Measurements from ENCODE around the gene USP6NL. TPM values are rescaled to one million over a fixed set of nuclear protein-coding genes. Genes with fewer than 3 reads are reported as not detected.

The USP6NL gene
- total and polyA plus RNA-seq, 2 of the 8 experiments (the other 6 are each of a cell fraction or from before 2014, with no cell fraction given), result 10.9 to 28.8 TPM

DNA sequence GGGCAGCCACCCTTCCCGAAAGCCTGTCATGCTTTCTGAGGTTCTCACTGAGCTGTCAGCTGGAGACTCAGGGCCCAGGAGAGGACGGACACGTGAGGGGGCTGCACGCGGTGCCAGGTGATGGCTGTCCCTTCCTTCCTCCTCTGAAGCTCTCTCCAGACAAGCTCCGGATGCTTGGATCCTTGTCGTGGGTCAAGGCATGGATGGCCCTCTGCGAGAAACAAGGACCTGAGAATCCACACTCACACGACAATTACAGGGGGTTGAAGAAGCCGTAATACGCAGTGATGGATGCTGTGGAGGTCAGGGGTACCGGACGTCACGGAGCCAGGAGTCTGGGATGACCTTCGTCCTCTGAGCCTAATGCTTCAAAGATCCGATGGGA lies 170.3 kb downstream of the USP6NL start:
- 0 out of 7 replicates have a peak, but pooled peaks cover 0 to 2% (median 0%) of the 10 kb centered on the region in 4 experiments for H3K27me3 ChIP-seq (replicated peaks in 1 of 4; ENCODE audit: control insufficient read depth in 3 of 4, extremely low read depth in 1 of 4, insufficient read depth in 3 of 4, low read length in 3 of 4)
- no peak overlapping the region for H4K91ac ChIP-seq (replicated peaks; ENCODE audit: insufficient read length, low read length)
- H2BK120ac ChIP-seq (replicated peaks; ENCODE audit: low read depth, low read length), result no peak overlapping the region
- peak overlapping the region; percentile 48; the same call in 1 of the 2 replicates for H2BK20ac ChIP-seq (ENCODE audit: low read length)
- H3K27ac ChIP-seq (ENCODE audit: low read depth, low read length), result no peak overlapping the region
- no peak overlapping the region for H3K9ac ChIP-seq (replicated peaks in 1 of 4; ENCODE audit: extremely low read depth in 1 of 4, low read depth in 3 of 4, low read length in 3 of 4)
- no peak overlapping the region for H3K14ac ChIP-seq (ENCODE audit: insufficient read length)
- ChIA-PET POLR2A (ENCODE audit: partially characterized antibody) (interaction anchor here (1.0 kb wide), 1 partner anchor 9 kb away, joined by 3 read pairs; no protein-coding TSS in a partner anchor), CTCF (ENCODE audit: partially characterized antibody) (interaction anchor here (1.0 to 3.8 kb wide), 4 partner anchors 11 to 317 kb away, joined by 3 to 22 read pairs (median 4); no protein-coding TSS in a partner anchor)
- no peak overlapping the region for H2BK12ac ChIP-seq (ENCODE audit: low read depth, low read length)
- H3K23me2 ChIP-seq (ENCODE audit: low read depth, low read length), result peaks cover 2% of the 10 kb centered on the region; the same call in 1 of the 2 replicates
- H3K36me3 ChIP-seq (ENCODE audit: control insufficient read depth in 2 of 4, insufficient read depth in 4 of 4, low read length in 3 of 4), result no peaks in the 10 kb centered on the region
- H3K56ac ChIP-seq (replicated peaks; ENCODE audit: insufficient read length, low read depth, low read length), result no peak overlapping the region
- H4K8ac ChIP-seq (ENCODE audit: extremely low read depth, insufficient read depth, low read length), result no peak overlapping the region
- TF ChIP-seq RBBP5 (IDR thresholded peaks at IDR 0.05; ENCODE audit: borderline replicate concordance, low read depth, low read length) (no peak), EZH2 (IDR thresholded peaks at IDR 0.05; ENCODE audit: low read depth, low read length, severe bottlenecking) (no peak), CBX5 (IDR thresholded peaks at IDR 0.05; ENCODE audit: low read depth, low read length) (no peak), TAF1 (IDR thresholded peaks at IDR 0.05; ENCODE audit: low read depth, low read length) (no peak), KDM5A (IDR thresholded peaks at IDR 0.05; ENCODE audit: low read length) (no peak), JUN (IDR thresholded peaks at IDR 0.05; ENCODE audit: low read depth, low read length) (no peak), TCF12 (IDR thresholded peaks at IDR 0.05; ENCODE audit: low read depth, low read length) (no peak), POU5F1 (IDR thresholded peaks at IDR 0.05; ENCODE audit: low read depth, low read length) (no peak), SIX5 (IDR thresholded peaks at IDR 0.05; ENCODE audit: low read depth, low read length) (no peak), NANOG (IDR thresholded peaks at IDR 0.05; ENCODE audit: insufficient read depth, low read depth, low read length, poor library complexity, severe bottlenecking) (no peak), YY1 (IDR thresholded peaks at IDR 0.05; ENCODE audit: low read depth, low read length) (no peak)
- TF ChIP-seq, protein P1, sequence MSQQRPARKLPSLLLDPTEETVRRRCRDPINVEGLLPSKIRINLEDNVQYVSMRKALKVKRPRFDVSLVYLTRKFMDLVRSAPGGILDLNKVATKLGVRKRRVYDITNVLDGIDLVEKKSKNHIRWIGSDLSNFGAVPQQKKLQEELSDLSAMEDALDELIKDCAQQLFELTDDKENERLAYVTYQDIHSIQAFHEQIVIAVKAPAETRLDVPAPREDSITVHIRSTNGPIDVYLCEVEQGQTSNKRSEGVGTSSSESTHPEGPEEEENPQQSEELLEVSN (IDR thresholded peaks at IDR 0.05), result no peak
- no peak for FAIRE-seq
- H2AFZ ChIP-seq (ENCODE audit: low read length), result no peak overlapping the region
- H3K4me2 ChIP-seq (ENCODE audit: insufficient read depth in 1 of 2, low read depth in 2 of 2, low read length in 2 of 2), result no peak overlapping the region
- H3K4ac ChIP-seq (replicated peaks; ENCODE audit: insufficient read length, low read depth, low read length), result no peak overlapping the region
- no peaks in the 10 kb centered on the region for H3K9me3 ChIP-seq (ENCODE audit: insufficient read depth in 2 of 2, low read depth in 1 of 2, low read length in 1 of 2)
- H3K4me3 ChIP-seq (ENCODE audit: extremely low read depth in 1 of 4, insufficient read depth in 2 of 4, low read depth in 3 of 4, low read length in 4 of 4), result no peak overlapping the region
- no peaks in the 10 kb centered on the region for H3K79me1 ChIP-seq (ENCODE audit: low read depth, low read length)
- WGBS, 2 experiments (ENCODE audit: extremely low coverage in 1 of 2, insufficient coverage in 1 of 2, insufficient read length in 1 of 2, insufficient replicate concordance in 2 of 2, low coverage in 1 of 2, low lambda C conversion rate in 2 of 2, missing lambda C conversion rate in 1 of 2), result 85% methylated on average over 16 of the region's 16 CpGs; no CpG with 5 or more reads in 1 of the 2 experiments
- no peak overlapping the region for H4K5ac ChIP-seq (ENCODE audit: insufficient read length, low read depth, low read length)
- peak in 1 of 2 experiments; percentile 26 for DNase-seq (ENCODE audit: low read depth in 1 of 2, low spot score in 2 of 2)
- no peak overlapping the region for H2BK15ac ChIP-seq (ENCODE audit: low read length)
- no peak overlapping the region for H3K23ac ChIP-seq (ENCODE audit: insufficient read length)
- H3K4me1 ChIP-seq (replicated peaks in 1 of 4; ENCODE audit: control insufficient read depth in 3 of 4, insufficient read depth in 4 of 4, low read length in 3 of 4), result peaks cover 7 to 21% (median 12%) of the 10 kb centered on the region in 4 experiments
- no peaks in the 10 kb centered on the region for H4K20me1 ChIP-seq (replicated peaks in 1 of 2; ENCODE audit: control insufficient read depth in 1 of 2, insufficient read depth in 2 of 2, low read length in 2 of 2)
- no peak overlapping the region for H2BK5ac ChIP-seq (ENCODE audit: low read depth, low read length)
- H2AK5ac ChIP-seq (ENCODE audit: low read depth, low read length), result no peak overlapping the region
- no peaks in the 10 kb centered on the region for H3K79me2 ChIP-seq (ENCODE audit: control insufficient read depth in 1 of 2, insufficient read depth in 2 of 2, low read length in 2 of 2)
- H3K18ac ChIP-seq (ENCODE audit: extremely low read depth, low read length), result no peak overlapping the region; the same call in 1 of the 2 replicates
